NB4 (cell line): Measurements from ENCODE around the gene ZNF546.
"Not testable (repeated sequence)": the region's sequence is repeated elsewhere in the genome, so short reads cannot be mapped to it uniquely, and the experiment has no call there.

Experiments
- DNase-seq: peaks from one replicate; pipeline ENCODE4 v3.0.0; 2010; ENCODE audit warnings: low read depth
- H3K4me3 ChIP-seq: one replicate; pipeline ENCODE4 v1.5.1; 2011; ENCODE audit warnings: mild to moderate bottlenecking, low read depth, low read length, moderate library complexity
- MYC ChIP-seq: IDR thresholded peaks from 2 replicates; pipeline ENCODE4 v1.6.1; 2011; ENCODE audit warnings: low read depth, low read length
- POLR2A ChIP-seq: IDR thresholded peaks from 2 replicates; pipeline ENCODE4 v1.6.1; 2011; ENCODE audit warnings: mild to moderate bottlenecking; ENCODE audit not compliant: insufficient read length; ENCODE audit errors: extremely low read depth
- TF ChIP-seq, protein P1 (sequence below): IDR thresholded peaks from one replicate; pipeline ENCODE4 v1.5.1; 2012; ENCODE audit warnings: low read depth, low read length
- TF ChIP-seq, protein P2 (sequence below): IDR thresholded peaks from 2 replicates; pipeline ENCODE4 v1.6.1; 2011; ENCODE audit warnings: low read depth, low read length

ZNF546 gene

DNA sequence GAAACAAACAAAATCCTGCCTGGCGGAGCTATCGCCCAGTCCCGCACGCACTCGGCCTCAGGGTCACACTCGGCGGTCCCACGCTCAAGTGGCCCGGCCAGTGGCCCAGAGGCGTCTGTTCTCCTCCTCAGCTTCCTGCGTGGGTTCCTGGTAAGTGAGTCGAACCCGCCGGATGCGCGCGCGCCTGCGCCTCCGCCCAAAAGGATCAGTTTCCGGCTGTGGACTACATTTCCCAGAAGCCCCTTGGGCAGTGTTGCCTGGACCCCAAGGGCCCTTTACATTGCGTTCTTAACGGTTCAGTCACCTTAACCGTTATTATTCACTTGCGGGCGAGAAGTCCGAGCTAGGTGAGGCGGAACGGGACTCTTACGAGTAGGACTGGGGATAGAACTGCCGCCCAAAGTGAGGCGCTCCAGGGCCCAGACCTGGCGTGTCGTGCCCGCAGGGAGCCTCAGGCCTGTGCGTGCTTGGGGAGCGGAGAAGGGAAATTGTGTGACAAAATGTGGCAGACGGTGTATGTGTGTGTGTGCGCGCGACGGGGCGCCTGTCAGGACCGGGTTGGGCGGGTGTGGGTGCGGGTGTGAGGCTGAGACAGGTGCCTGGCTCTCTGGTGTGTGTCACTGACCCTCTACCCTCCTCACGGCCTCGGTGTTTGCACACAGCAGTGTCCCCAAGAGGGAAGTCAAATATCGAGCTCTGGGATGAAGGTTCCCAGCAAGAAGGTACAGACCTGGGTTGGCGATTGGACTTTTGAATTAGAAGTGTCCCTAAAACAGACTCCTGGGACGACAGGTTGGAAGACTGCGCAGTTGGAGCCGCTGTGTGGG, at the start of gene ZNF546:
TSS of gene ZNF546 (plus strand) at position 250 of the 827 bp plus-strand sequence. CDS start 1,267 bp downstream, outside the sequence.
- TF ChIP-seq MYC: peak; percentile 17; the same call in 1 of the 2 replicates
- peak; percentile 68 for TF ChIP-seq POLR2A
- TF ChIP-seq, protein P1, sequence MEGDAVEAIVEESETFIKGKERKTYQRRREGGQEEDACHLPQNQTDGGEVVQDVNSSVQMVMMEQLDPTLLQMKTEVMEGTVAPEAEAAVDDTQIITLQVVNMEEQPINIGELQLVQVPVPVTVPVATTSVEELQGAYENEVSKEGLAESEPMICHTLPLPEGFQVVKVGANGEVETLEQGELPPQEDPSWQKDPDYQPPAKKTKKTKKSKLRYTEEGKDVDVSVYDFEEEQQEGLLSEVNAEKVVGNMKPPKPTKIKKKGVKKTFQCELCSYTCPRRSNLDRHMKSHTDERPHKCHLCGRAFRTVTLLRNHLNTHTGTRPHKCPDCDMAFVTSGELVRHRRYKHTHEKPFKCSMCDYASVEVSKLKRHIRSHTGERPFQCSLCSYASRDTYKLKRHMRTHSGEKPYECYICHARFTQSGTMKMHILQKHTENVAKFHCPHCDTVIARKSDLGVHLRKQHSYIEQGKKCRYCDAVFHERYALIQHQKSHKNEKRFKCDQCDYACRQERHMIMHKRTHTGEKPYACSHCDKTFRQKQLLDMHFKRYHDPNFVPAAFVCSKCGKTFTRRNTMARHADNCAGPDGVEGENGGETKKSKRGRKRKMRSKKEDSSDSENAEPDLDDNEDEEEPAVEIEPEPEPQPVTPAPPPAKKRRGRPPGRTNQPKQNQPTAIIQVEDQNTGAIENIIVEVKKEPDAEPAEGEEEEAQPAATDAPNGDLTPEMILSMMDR: no peak
- DNase-seq: peak; percentile 87
- peak within 1 kb of the TSS; percentile 87 for H3K4me3 ChIP-seq

- TF ChIP-seq, protein P2, sequence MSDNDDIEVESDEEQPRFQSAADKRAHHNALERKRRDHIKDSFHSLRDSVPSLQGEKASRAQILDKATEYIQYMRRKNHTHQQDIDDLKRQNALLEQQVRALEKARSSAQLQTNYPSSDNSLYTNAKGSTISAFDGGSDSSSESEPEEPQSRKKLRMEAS: no peak
- TF ChIP-seq POLR2A (no peak), MYC (no peak)
- TF ChIP-seq, protein P1: no peak
- no peak overlapping the region for H3K4me3 ChIP-seq
- DNase-seq: no peak
Measured at GRCh38 chr19:39949026-39949747, 47.7 kb upstream of the ZNF546 start.

DNA sequence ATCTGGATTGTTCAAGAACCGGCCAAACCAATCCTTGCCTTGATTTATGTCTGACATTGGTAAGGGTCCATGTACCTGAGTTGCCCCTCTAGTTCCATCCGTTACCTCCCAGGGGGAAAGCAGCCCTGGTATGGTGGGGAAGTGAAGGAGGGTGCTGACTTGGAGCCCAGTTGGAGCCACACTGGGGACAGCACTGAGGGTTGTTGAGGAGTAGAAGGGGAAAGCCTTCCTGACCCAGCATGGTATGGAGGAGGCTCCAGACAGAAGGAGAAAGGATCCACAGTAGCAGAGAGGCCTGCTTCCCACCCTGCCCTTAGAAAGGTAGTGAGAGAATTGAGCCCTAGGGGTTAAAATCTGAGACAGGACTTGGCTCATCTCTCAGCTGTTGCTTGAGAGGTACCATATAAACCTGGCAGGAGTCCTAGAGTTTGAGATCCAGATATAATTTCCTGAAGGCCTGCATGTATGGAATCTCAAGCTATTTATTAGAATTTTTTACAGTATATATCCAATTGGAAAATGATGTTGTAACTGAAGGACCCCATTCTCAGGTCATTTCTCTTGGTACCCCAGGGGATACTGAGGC, 45.7 kb upstream of the ZNF546 start:
- DNase-seq: no peak
- TF ChIP-seq, protein P2: no peak
- TF ChIP-seq, protein P1: no peak
- no peak for TF ChIP-seq MYC
- no peak for TF ChIP-seq POLR2A
- H3K4me3 ChIP-seq: no peak overlapping the region

GRCh38 chr19:39951686-39952085, 45.2 kb upstream of the ZNF546 start:
- no peak overlapping the region for H3K4me3 ChIP-seq
- TF ChIP-seq MYC (no peak), POLR2A (no peak)
- TF ChIP-seq, protein P1: no peak
- TF ChIP-seq, protein P2: no peak
- DNase-seq: peak; percentile 59

DNA sequence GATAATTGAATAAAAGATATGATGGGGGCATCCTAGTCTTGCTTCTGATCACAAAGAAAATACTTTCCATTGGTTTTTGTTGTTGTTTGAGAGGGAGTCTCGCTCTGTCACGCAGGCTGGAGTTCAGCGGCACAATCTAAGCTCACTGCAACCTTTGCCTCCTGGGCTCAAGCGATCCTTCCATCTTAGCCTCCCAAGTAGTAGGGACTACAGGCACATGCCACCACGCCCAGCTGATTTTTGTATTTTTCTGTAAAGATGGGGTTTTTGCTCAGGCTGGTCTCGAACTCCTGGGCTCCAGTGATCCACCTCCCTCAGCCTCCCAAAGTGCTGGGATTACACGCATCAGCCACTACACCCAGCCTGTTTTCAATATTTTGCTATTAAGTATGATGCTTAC, 42.9 kb upstream of the ZNF546 start:
- TF ChIP-seq, protein P2: no peak
- TF ChIP-seq, protein P1: no peak
- no peak for TF ChIP-seq POLR2A
- no peak for TF ChIP-seq MYC

DNA sequence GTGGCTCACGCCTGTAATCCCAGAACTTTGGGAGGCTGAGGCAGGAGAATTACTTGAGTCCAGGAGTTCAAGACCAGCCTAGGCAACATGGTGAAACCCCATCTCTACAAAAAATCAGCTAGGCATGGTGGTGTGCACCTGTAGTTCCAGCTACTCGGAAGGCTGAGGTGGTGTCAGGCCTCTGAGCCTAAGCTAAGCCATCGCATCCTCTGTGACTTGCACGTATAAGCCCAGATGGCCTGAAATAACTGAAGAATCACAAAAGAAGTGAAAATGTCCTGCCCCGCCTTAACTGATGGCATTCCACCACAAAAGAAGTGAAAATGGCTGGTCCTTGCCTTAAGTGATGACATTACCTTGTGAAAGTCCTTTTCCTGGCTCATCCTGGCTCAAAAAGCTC, 39.0 kb upstream of the ZNF546 start:
- DNase-seq: not testable (repeated sequence)

More for the DNA sequence above, 42.9 kb upstream of the ZNF546 start:
- DNase-seq: peak; percentile 48
- H3K4me3 ChIP-seq: no peak overlapping the region

GRCh38 chr19:39958942-39959341, 37.9 kb upstream of the ZNF546 start:
- H3K4me3 ChIP-seq, DNase-seq: not testable (repeated sequence)

More for the DNA sequence above, 39.0 kb upstream of the ZNF546 start:
- H3K4me3 ChIP-seq: not testable (repeated sequence)

- DNase-seq, H3K4me3 ChIP-seq: not testable (repeated sequence)
Measured at GRCh38 chr19:39959407-39959806, 37.5 kb upstream of the ZNF546 start.
